Skin epidermis (tissue), 12 donors: ENCODE data around the gene ABCG5.

Experiments
- H3K27ac ChIP-seq, 21 experiments: fragments of 200-600 bp; sonication (generic) in 11 of 21; one replicate each; pipeline ENCODE4 v1.5.0; 2020; ENCODE audit warnings: mild to moderate bottlenecking in 3 of 21, inconsistent platforms in 2 of 21, moderate library complexity in 2 of 21
- H3K4me3 ChIP-seq, 7 experiments: fragments of 200-600 bp; sonication (generic) in 2 of 7; one replicate each; pipeline ENCODE4 v1.5.0; 2020; ENCODE audit warnings: inconsistent platforms in 2 of 7, mild to moderate bottlenecking in 2 of 7, moderate library complexity in 1 of 7

Gene ABCG5

GRCh38 chr2:43838560-43839267, at the start of gene ABCG5, which contains the start of gene ABCG8:
ABCG5 (minus strand) TSS chr2:43838839; CDS start chr2:43838679, 160 bp downstream.
ABCG8 (plus strand) TSS chr2:43838971; CDS start chr2:43839054, 83 bp downstream.
- Histone ChIP-seq H3K4me3 (no peak within 1 kb of the TSS), H3K27ac (no peak within 1 kb of the TSS)

GRCh38 chr2:43887176-43887575, 48.5 kb upstream of the ABCG5 start:
- no peak overlapping the region for H3K27ac ChIP-seq
- H3K4me3 ChIP-seq: no peak overlapping the region

- Histone ChIP-seq H3K4me3 (no peak overlapping the region), H3K27ac (no peak overlapping the region)
These were observed 46.5 kb upstream of the ABCG5 start for GRCh38 chr2:43885132-43885632.

GRCh38 chr2:43884689-43885088, 46.0 kb upstream of the ABCG5 start:
- H3K4me3 ChIP-seq: no peak overlapping the region
- H3K27ac ChIP-seq: no peak overlapping the region

- Histone ChIP-seq H3K27ac (no peak overlapping the region), H3K4me3 (no peak overlapping the region)
These were observed 43.7 kb upstream of the ABCG5 start for GRCh38 chr2:43882312-43882711.

- Histone ChIP-seq H3K4me3 (no peak overlapping the region), H3K27ac (no peak overlapping the region)
These were observed 42.3 kb upstream of the ABCG5 start for GRCh38 chr2:43880952-43881351.

GRCh38 chr2:43880471-43880870, 41.8 kb upstream of the ABCG5 start:
- Histone ChIP-seq H3K4me3 (no peak overlapping the region), H3K27ac (no peak overlapping the region)

- Histone ChIP-seq H3K27ac (no peak overlapping the region), H3K4me3 (no peak overlapping the region)
These were observed 40.6 kb upstream of the ABCG5 start for GRCh38 chr2:43879261-43879660.

GRCh38 chr2:43877782-43878464, 39.3 kb upstream of the ABCG5 start:
- Histone ChIP-seq H3K27ac (no peak overlapping the region), H3K4me3 (no peak overlapping the region)

- Histone ChIP-seq H3K4me3 (no peak overlapping the region), H3K27ac (no peak overlapping the region)
These were observed 36.3 kb upstream of the ABCG5 start for GRCh38 chr2:43874776-43875451.

- H3K4me3 ChIP-seq: no peak overlapping the region
- H3K27ac ChIP-seq: no peak overlapping the region
These were observed 33.5 kb upstream of the ABCG5 start for GRCh38 chr2:43872151-43872550.

GRCh38 chr2:43855292-43855691, 16.7 kb upstream of the ABCG5 start:
- H3K4me3 ChIP-seq: no peak overlapping the region
- no peak overlapping the region for H3K27ac ChIP-seq

GRCh38 chr2:43854671-43855070, 16.0 kb upstream of the ABCG5 start:
- Histone ChIP-seq H3K27ac (no peak overlapping the region), H3K4me3 (no peak overlapping the region)

GRCh38 chr2:43853141-43854081, 14.8 kb upstream of the ABCG5 start:
- Histone ChIP-seq H3K27ac (no peak overlapping the region), H3K4me3 (no peak overlapping the region)

GRCh38 chr2:43852196-43852730, 13.6 kb upstream of the ABCG5 start:
- H3K27ac ChIP-seq: no peak overlapping the region
- H3K4me3 ChIP-seq: no peak overlapping the region

GRCh38 chr2:43851011-43851980, 12.7 kb upstream of the ABCG5 start:
- H3K4me3 ChIP-seq: no peak overlapping the region
- no peak overlapping the region for H3K27ac ChIP-seq

GRCh38 chr2:43848214-43848613, 9.6 kb upstream of the ABCG5 start:
- no peak overlapping the region for H3K27ac ChIP-seq
- no peak overlapping the region for H3K4me3 ChIP-seq

- no peak overlapping the region for H3K27ac ChIP-seq
These were observed 7.6 kb upstream of the ABCG5 start for GRCh38 chr2:43846140-43846793.

More at GRCh38 chr2:43846140-43846793, 7.6 kb upstream of the ABCG5 start:
- no peak overlapping the region for H3K4me3 ChIP-seq
